Measurements from ENCODE around the gene PTRH2. TPM values are rescaled to one million over a fixed set of nuclear protein-coding genes. Genes with fewer than 3 reads are reported as not detected.
A peak's percentile ranks its signal among the peaks of the same experiment; 100 is the strongest.

PTRH2 gene
- polyA plus RNA-seq, 3 donors: 13.4 to 27.0 (median 26.0) TPM

DNA sequence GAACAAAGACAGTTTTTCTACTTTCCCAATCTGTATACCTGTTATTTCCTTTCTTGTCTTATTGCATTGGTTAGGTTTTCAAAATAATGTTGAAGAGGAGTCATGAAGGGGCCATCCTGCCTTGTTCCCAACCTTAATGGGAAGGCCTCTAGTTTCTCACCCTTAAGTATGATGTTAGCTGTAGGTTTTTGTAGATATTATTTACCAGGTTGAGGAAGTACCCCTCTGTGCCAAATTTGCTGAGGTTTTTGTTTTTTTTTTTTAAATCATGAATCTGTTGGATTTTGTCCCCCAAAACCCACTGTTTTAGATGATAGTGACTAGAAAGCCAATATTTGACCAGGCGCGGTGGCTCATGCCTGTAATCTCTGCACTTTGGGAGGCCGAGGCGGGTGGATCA, 36.6 kb upstream of the PTRH2 start:
- Histone ChIP-seq H3K9ac (ENCODE audit: insufficient read depth, low read length, poor library complexity, severe bottlenecking) (no peak overlapping the region), H4K20me1 (ENCODE audit: insufficient read depth, low read length) (peaks cover 49% of the 10 kb centered on the region), H3K27ac (ENCODE audit: low read depth in 1 of 2, low read length in 2 of 2) (no peak overlapping the region), H3K4me3 (replicated peaks in 1 of 3; ENCODE audit: low read depth in 2 of 3, low read length in 3 of 3) (no peak overlapping the region), H3K79me2 (ENCODE audit: insufficient read depth, low read length) (peaks cover 18% of the 10 kb centered on the region), H3K4me1 (ENCODE audit: control insufficient read depth in 1 of 2, insufficient read depth in 2 of 2, low read length in 2 of 2) (no peaks in the 10 kb centered on the region), H3K9me3 (replicated peaks in 1 of 2; ENCODE audit: control insufficient read depth in 1 of 2, insufficient read depth in 1 of 2, low read length in 2 of 2) (no peaks in the 10 kb centered on the region), H2AFZ (ENCODE audit: insufficient read depth, low read depth, low read length, poor library complexity, severe bottlenecking) (no peak overlapping the region), H3K36me3 (replicated peaks in 1 of 2; ENCODE audit: control insufficient read depth in 1 of 2, insufficient read depth in 2 of 2, low read length in 2 of 2) (peaks cover 54 to 72% of the 10 kb centered on the region in 2 donors), H3K4me2 (replicated peaks; ENCODE audit: extremely low read depth, low read length, poor library complexity, severe bottlenecking) (no peak overlapping the region), H3K27me3 (ENCODE audit: control insufficient read depth in 2 of 2, insufficient read depth in 2 of 2, low read length in 2 of 2) (no peaks in the 10 kb centered on the region)
- H3K4me3 Mint-ChIP-seq: no peak overlapping the region
- WGBS (ENCODE audit: insufficient coverage): 100% methylated on average over 4 of the region's 4 CpGs
- intact Hi-C loops (cut with micrococcal nuclease): no loop called here
- H3K9me3 Mint-ChIP-seq: peaks cover 0 to 4% (median 0%) of the 10 kb centered on the region in 7 donors
- peaks cover 48 to 74% of the 10 kb centered on the region in 2 donors for H3K36me3 Mint-ChIP-seq
- peaks cover 3% of the 10 kb centered on the region for H3K4me1 Mint-ChIP-seq
- no peak for DNase-seq
- no peaks in the 10 kb centered on the region for H3K27me3 Mint-ChIP-seq (ENCODE audit: low read depth in 3 of 3)
- no peak overlapping the region for H3K27ac Mint-ChIP-seq
- TF ChIP-seq CTCF (IDR thresholded peaks at IDR 0.05): no peak

- no peak for TF ChIP-seq CTCF (IDR thresholded peaks at IDR 0.05)
- Mint-ChIP-seq H3K4me3 (no peak overlapping the region), H3K9me3 (no peaks in the 10 kb centered on the region), H3K4me1 (peaks cover 6% of the 10 kb centered on the region), H3K27me3 (ENCODE audit: low read depth in 3 of 3) (no peaks in the 10 kb centered on the region), H3K27ac (peak overlapping the region in 3 of 7 donors; percentile 23 to 65 (median 56)), H3K36me3 (peaks cover 71 to 92% of the 10 kb centered on the region in 2 donors)
- Histone ChIP-seq H3K79me2 (ENCODE audit: insufficient read depth, low read length) (peaks cover 27% of the 10 kb centered on the region), H3K4me3 (replicated peaks in 1 of 3; ENCODE audit: low read depth in 2 of 3, low read length in 3 of 3) (no peak overlapping the region), H4K20me1 (ENCODE audit: insufficient read depth, low read length) (peaks cover 48% of the 10 kb centered on the region), H3K36me3 (replicated peaks in 1 of 2; ENCODE audit: control insufficient read depth in 1 of 2, insufficient read depth in 2 of 2, low read length in 2 of 2) (peaks cover 78 to 98% of the 10 kb centered on the region in 2 donors), H3K27ac (ENCODE audit: low read depth in 1 of 2, low read length in 2 of 2) (peak overlapping the region in 1 of 2 donors; percentile 17), H3K9me3 (replicated peaks in 1 of 2; ENCODE audit: control insufficient read depth in 1 of 2, insufficient read depth in 1 of 2, low read length in 2 of 2) (no peaks in the 10 kb centered on the region), H3K4me1 (ENCODE audit: control insufficient read depth in 1 of 2, insufficient read depth in 2 of 2, low read length in 2 of 2) (peaks cover under 1 to 2% of the 10 kb centered on the region in 2 donors), H3K4me2 (replicated peaks; ENCODE audit: extremely low read depth, low read length, poor library complexity, severe bottlenecking) (no peak overlapping the region), H2AFZ (ENCODE audit: insufficient read depth, low read depth, low read length, poor library complexity, severe bottlenecking) (no peak overlapping the region), H3K9ac (ENCODE audit: insufficient read depth, low read length, poor library complexity, severe bottlenecking) (no peak overlapping the region), H3K27me3 (ENCODE audit: control insufficient read depth in 2 of 2, insufficient read depth in 2 of 2, low read length in 2 of 2) (no peaks in the 10 kb centered on the region)
- 100% methylated on average over 1 of the region's 3 CpGs for WGBS (ENCODE audit: insufficient coverage)
- DNase-seq: no peak
- intact Hi-C loops (cut with micrococcal nuclease): no loop called here
These were observed 30.1 kb upstream of the PTRH2 start for GRCh38 chr17:59737324-59737723.

Data from CD14-positive monocyte (primary cell).